Activated CD4-positive, alpha-beta memory T cell treated with anti-CD3 and anti-CD28 coated beads, Interleukin-2, amount 10 ng/mL, durations not matched to agents 7 days and 5 days (primary cell): ENCODE measurements around the gene GJA1. TPM values are rescaled to one million over a fixed set of nuclear protein-coding genes. Genes with fewer than 3 reads are reported as not detected.

ENCODE experiments used
- CTCF ChIA-PET: fragments of 350-600 bp; sonication (Branson Sonifier 250); formaldehyde crosslinking; loops from one replicate; lab custom pipeline; 2021; ENCODE audit warnings: antibody characterized with exemption, inconsistent platforms; lab: Charles Lee
- POLR2A ChIA-PET: fragments of 350-600 bp; sonication (Branson Sonifier 250); formaldehyde crosslinking; loops from one replicate; lab custom pipeline; 2021; ENCODE audit warnings: antibody characterized with exemption; lab: Charles Lee
- DNase-seq: peaks from one replicate; pipeline ENCODE4 v3.0.0-alpha.2; 2020
- H3K27ac Mint-ChIP-seq: one replicate; pipeline ENCODE4 v1.8.0; 2021; ENCODE audit warnings: mild to moderate bottlenecking, mixed read lengths
- H3K27me3 Mint-ChIP-seq: one replicate; pipeline ENCODE4 v1.8.0; 2021; ENCODE audit warnings: mixed read lengths
- H3K36me3 Mint-ChIP-seq: one replicate; pipeline ENCODE4 v1.8.0; 2021; ENCODE audit warnings: low read depth, mixed read lengths
- H3K4me1 Mint-ChIP-seq: one replicate; pipeline ENCODE4 v1.8.0; 2021; ENCODE audit warnings: mixed read lengths
- H3K4me3 Mint-ChIP-seq: one replicate; pipeline ENCODE4 v1.8.0; 2021; ENCODE audit warnings: mild to moderate bottlenecking, mixed read lengths
- H3K9me3 Mint-ChIP-seq: one replicate; pipeline ENCODE4 v1.8.0; 2021; ENCODE audit warnings: mixed read lengths
- total RNA-seq, 2 experiments: library from RNA; stranded (reverse); gene quantifications; one replicate each; pipeline ENCODE4 v1.2.3, GENCODE V29; 2021

GJA1 gene
- total RNA-seq, 2 experiments from 2014 or later = not detected

- Mint-ChIP-seq H3K36me3 (no peaks in the 10 kb centered on the region), H3K4me1 (no peaks in the 10 kb centered on the region), H3K27ac (no peak overlapping the region), H3K9me3 (no peaks in the 10 kb centered on the region), H3K27me3 (no peaks in the 10 kb centered on the region), H3K4me3 (no peak overlapping the region)
- ChIA-PET POLR2A (no interaction called here), CTCF (no interaction called here)
- DNase-seq = no peak
Measured at GRCh38 chr6:121482004-121482693, 46.7 kb downstream of the GJA1 start.

GRCh38 chr6:121482751-121483150 lies 47.3 kb downstream of the GJA1 start:
- H3K36me3 Mint-ChIP-seq = no peaks in the 10 kb centered on the region
- ChIA-PET POLR2A (no interaction called here), CTCF (no interaction called here)
- H3K27ac Mint-ChIP-seq = no peak overlapping the region
- no peak overlapping the region for H3K4me3 Mint-ChIP-seq
- no peaks in the 10 kb centered on the region for H3K4me1 Mint-ChIP-seq
- no peak for DNase-seq
- H3K9me3 Mint-ChIP-seq = no peaks in the 10 kb centered on the region
- H3K27me3 Mint-ChIP-seq = no peaks in the 10 kb centered on the region

- Mint-ChIP-seq H3K4me3 (no peak overlapping the region), H3K27me3 (no peaks in the 10 kb centered on the region), H3K36me3 (no peaks in the 10 kb centered on the region), H3K27ac (no peak overlapping the region), H3K9me3 (no peaks in the 10 kb centered on the region), H3K4me1 (no peaks in the 10 kb centered on the region)
- ChIA-PET CTCF (no interaction called here), POLR2A (no interaction called here)
- DNase-seq = no peak
Measured at GRCh38 chr6:121485359-121485811, 49.9 kb downstream of the GJA1 start.

GRCh38 chr6:121491576-121491975 lies 56.1 kb downstream of the GJA1 start:
- Mint-ChIP-seq H3K4me3 (no peak overlapping the region), H3K27me3 (no peaks in the 10 kb centered on the region), H3K27ac (no peak overlapping the region), H3K9me3 (no peaks in the 10 kb centered on the region), H3K4me1 (no peaks in the 10 kb centered on the region), H3K36me3 (no peaks in the 10 kb centered on the region)
- ChIA-PET POLR2A (no interaction called here), CTCF (no interaction called here)
- no peak for DNase-seq

- no peak overlapping the region for H3K4me3 Mint-ChIP-seq
- no peak overlapping the region for H3K27ac Mint-ChIP-seq
- CTCF ChIA-PET = no interaction called here
- no peaks in the 10 kb centered on the region for H3K4me1 Mint-ChIP-seq
- POLR2A ChIA-PET = no interaction called here
- H3K9me3 Mint-ChIP-seq = no peaks in the 10 kb centered on the region
- no peak for DNase-seq
- H3K36me3 Mint-ChIP-seq = no peaks in the 10 kb centered on the region
- H3K27me3 Mint-ChIP-seq = no peaks in the 10 kb centered on the region
Measured at GRCh38 chr6:121492536-121492935, 57.1 kb downstream of the GJA1 start.

- no peaks in the 10 kb centered on the region for H3K4me1 Mint-ChIP-seq
- no peaks in the 10 kb centered on the region for H3K9me3 Mint-ChIP-seq
- no peak for DNase-seq
- POLR2A ChIA-PET = no interaction called here
- no peak overlapping the region for H3K4me3 Mint-ChIP-seq
- H3K27me3 Mint-ChIP-seq = no peaks in the 10 kb centered on the region
- CTCF ChIA-PET = no interaction called here
- no peaks in the 10 kb centered on the region for H3K36me3 Mint-ChIP-seq
- no peak overlapping the region for H3K27ac Mint-ChIP-seq
Measured at GRCh38 chr6:121497970-121498375, 62.5 kb downstream of the GJA1 start.

- Mint-ChIP-seq H3K36me3 (no peaks in the 10 kb centered on the region), H3K4me3 (no peak overlapping the region), H3K27ac (no peak overlapping the region), H3K9me3 (no peaks in the 10 kb centered on the region), H3K4me1 (no peaks in the 10 kb centered on the region), H3K27me3 (no peaks in the 10 kb centered on the region)
- POLR2A ChIA-PET = no interaction called here
- no peak for DNase-seq
- CTCF ChIA-PET = no interaction called here
Measured at GRCh38 chr6:121498481-121499276, 63.2 kb downstream of the GJA1 start.

Other genes with a start within 250 kb of the GJA1 start
- gene TBC1D32, start 101.2 kb upstream of the GJA1 start, total RNA-seq = 1 to 10 TPM; 6.3 to 8.9 TPM